Occipital lobe (tissue), 2 donors: ENCODE measurements around the gene LAMTOR2. TPM values are rescaled to one million over a fixed set of nuclear protein-coding genes. Genes with fewer than 3 reads are reported as not detected.
"Not testable (repeated sequence)": the region's sequence is repeated elsewhere in the genome, so short reads cannot be mapped to it uniquely, and the experiment has no call there.

Source experiments
- DNase-seq: peaks from one replicate; lab custom pipeline; 2025; lab: John Stamatoyannopoulos, UW
- total RNA-seq: library from RNA; depleted of rRNA; stranded (reverse); fragments of >200 nt; gene quantifications from one replicate; pipeline ENCODE4 v1.2.3, GENCODE V29; 2014

LAMTOR2 gene
- total RNA-seq, 1 donor from 2014 or later = 30.7 TPM

DNA sequence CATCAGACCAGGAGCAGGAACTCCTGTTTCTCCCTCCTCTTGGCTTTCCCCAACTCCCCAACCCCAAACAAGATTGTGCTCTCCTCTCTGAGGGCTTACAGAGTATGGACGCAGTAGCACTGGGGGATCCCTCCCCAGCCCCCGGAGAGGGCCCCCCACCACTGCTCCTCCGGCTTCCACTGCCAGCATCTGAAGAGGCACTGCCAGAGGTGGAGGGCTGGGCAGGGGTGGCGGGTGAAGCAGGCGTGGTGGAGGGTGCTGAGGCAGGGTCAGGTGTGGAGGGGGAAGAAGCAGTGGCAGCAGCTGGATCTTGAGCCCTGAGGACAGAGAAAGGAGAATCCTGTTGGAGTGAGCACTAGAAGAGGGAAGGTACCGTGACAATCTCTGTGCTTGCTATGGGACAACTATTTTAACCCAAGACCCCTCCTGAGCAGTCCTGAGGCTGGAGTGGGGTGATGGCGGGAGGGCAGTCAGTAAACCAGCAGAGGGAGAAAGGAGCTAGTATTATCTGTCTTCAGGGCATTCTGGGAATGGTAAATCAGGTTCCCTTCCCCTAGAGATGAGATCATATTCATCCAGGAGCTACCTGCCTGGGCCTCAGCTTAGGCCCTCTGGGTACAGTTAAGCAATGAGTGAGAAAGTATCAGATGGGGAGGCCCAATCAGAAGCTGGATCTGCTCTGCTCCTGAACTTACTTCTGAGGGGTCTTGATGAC is 3.4 kb upstream of the LAMTOR2 start:
- DNase-seq = no peak

DNA sequence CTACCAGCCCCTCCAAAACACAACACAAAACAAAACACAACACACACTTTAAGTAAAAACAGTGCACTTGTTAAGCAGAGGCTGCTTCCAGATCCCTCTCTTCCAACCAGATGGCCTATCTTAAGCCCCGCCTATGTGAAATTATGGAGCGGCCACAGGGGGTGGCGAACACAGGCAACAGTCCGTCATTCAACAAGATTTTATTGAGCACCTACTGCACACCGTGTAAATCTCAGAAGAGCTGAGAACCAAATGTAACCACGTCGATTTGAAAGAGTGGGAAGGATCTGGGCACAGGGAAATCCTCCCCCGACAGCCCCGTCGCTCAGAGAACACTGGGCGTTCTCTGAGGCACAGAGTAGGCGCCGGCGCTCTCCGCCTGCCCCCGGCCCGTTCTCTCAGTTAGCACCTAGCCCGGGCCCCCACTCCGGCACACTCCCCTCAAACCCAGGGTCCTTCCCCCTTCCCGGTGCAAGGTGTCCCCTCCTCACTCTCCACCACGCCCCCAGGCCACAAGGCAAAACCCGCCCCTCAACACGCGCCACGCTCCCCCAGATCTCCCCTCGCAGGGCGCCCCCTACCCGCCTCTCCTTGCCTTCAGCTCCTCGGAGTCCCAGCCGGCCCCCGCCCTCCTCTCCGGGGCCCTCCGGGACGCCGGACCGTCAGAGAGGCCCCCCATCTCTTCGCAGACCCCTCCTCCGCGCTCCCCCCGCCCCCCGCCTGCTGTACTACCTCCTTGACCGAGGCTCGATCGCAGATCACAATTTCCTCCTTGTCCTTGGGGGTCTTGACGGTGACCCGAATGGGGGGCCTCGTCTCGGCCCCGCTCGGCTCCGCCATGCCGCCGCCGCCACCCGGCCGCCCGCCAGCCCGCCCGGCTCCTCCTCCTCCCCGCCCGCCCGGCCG is 1.5 kb upstream of the LAMTOR2 start:
- DNase-seq = peak; percentile 51

DNA sequence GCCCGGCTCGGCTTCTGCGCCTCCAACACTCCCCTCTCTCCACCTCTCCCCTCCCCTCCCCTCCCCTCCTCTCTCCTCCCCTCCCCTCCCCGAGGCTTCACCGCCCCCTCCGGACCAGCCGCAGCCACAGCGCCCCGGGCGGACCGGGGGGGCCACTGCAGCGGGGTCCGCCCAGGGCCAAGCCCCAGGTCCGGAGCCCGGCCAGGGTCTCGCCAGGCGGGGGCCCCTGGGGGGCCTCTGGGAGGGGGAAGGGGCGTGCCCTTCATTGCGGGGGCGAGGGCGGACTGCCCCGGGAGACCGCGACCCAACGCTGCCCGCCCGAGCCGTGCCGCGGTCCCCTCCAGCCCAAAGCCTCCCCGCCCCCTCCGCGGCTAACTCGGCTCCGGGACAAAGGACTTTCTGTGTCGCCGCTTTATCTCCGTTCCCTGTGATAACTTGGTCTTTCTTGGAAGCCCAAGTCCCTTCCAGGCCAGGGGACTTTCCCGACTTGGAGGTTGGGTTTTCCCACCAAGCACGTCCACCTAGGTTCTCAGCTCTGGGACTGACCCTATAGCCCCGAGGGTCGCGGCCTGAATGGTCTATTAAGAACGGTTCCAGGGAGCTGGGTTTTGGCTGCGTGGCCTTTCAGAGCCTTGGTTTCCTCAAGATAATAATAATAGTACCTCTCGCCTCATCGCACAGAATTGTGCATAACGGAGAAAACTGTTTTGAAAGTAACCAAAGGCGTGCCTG is 648 bp upstream of the LAMTOR2 start, which contains the start of gene UBQLN4:
UBQLN4 (minus strand) TSS at position 31 of the 732 bp plus-strand sequence. CDS start 97 bp downstream, outside the sequence.
- peak; percentile 86 for DNase-seq

DNA sequence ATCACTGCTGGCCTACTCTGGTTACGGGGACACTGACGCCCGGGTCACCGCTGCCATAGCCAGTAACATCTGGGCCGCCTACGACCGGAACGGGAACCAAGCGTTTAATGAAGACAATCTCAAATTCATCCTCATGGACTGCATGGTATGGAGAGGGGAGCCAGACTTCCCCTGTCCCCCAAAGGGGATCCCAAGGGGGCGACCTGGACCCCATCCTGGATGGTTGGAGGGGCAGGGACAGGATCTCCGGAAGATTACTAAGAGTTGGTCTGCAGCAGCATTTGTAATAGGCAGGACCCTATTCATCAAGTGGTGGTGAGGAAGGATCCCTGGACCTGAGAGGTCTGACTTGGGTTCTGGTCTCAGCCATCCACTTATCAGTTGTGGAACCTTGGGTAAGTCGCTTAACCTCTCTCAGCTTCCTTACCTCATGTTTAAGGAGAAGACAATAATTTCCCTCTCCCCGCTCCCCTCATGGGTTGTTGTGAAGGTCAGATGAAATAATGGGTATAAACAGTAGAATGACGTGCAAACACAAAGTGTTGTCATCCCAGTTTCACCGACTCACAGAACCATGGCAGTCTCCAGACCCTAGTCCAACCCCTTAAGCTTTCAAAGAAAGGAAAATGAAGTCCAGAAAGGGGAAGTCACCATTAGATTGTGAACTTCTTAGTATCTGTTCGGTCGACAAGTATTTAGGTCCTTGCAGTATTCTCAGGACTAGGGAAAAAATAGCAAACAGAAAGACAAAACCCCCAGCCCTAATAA is 883 bp downstream of the LAMTOR2 start:
- no peak for DNase-seq

DNA sequence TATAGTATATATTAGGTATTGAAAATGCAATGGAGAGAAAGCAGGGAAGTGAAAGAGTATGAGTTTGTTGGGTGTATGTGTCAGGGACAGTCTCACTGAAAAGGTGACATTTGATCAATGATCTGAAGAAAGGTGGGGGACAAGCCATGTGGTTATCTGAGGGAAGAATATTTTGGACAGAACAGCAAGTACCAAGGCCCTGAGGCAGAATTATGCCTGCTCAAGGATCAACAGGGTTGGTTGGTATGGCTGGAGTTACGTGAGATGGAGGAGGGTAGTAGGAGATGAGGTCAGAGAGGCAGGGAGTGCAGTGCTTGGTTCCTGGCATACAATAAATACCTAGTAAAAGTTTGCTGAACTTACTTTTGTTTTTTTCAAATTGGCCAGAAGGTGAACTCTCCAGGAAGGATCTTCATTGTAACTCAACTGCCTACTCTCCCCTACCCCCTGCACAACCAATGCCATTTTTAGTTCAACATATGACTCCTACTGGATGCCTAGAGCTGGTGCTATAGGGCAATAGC is 1.8 kb downstream of the LAMTOR2 start:
- no peak for DNase-seq

DNA sequence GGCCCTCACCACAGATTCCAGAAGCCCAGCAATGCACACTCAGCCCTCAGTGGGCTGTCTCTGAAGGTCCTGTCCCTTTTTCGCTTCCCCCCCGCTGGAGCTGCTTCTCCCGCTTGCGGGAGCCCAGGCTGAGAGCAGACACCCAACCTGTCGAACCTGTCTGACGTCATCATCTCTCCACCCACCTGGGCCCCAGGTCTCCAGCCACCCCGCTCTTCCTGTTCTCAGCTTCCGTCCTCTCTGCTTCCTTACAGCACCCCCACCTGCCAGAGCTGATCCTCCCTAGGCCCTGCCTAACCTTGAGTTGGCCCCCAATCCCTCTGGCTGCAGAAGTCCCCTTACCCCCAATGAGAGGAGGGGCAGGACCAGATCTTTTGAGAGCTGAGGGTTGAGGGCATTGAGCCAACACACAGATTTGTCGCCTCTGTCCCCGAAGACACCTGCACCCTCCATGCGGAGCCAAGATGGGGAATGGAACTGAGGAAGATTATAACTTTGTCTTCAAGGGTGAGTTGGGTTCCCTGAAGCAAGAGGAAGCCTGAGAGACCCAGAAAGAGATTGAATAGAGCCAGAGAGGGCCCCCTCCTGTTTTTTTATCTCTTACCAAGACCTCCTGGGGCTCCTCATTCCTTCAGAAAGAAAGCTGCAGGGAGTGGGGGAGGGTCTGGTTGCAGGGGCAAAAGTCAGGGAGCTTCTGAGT is 6.5 kb downstream of the LAMTOR2 start, which contains the start of gene RAB25:
RAB25 (plus strand) TSS at position 224 of the 700 bp plus-strand sequence; CDS start at position 465, 241 bp downstream.
- DNase-seq = no peak

DNA sequence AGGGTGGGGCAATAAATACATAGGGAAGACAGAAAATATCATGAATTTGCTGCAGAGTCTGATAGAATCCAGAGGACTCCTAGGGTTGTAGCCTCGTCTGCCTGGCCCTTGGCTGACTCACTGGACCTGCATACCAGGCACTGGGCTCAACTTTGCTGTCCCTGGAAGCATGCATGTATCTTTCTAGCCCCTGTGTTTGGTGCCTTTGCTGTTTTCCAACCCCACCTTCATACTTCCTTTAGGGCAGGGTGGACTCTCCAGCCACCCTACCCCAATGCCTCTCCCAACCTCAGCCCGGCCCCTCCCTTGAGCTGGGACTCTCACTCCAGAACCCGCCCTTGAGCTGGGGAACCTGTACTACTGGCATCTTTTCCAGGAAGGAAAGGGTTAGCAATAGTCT is 7.6 kb downstream of the LAMTOR2 start:
- no peak for DNase-seq

DNA sequence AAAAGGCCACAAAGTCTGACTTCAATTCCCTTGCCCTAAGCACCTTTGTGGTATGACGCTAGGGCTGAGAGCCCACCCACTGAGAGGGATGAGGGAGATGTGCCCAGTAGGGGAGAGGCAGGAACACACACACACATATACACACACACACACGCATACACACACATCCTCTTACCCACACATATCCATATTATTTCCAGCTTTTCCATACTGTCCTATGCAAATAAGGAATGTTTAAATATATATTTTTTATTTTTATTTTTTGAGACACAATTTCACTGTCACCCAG is 9.4 kb downstream of the LAMTOR2 start:
- no peak for DNase-seq

DNA sequence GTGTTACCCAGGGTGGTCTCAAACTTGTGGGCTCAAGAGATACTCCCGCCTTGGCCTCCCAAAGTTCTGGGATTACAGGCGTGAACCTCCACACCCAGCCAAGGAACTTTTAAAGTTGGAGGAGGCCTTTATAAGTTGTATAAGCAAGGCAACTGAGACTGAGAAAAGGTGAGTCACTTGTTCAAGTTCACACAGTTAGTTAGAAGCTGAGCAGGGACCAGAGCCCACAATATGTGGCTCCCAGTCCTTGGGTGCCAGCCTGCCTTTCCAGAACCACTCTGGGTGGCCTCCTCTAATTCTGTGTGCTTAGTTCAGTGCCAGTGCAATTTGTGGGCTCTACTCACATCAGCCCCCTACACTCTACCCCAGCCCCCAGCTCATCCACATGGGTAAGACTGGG is 10.0 kb downstream of the LAMTOR2 start:
- no peak for DNase-seq

DNA sequence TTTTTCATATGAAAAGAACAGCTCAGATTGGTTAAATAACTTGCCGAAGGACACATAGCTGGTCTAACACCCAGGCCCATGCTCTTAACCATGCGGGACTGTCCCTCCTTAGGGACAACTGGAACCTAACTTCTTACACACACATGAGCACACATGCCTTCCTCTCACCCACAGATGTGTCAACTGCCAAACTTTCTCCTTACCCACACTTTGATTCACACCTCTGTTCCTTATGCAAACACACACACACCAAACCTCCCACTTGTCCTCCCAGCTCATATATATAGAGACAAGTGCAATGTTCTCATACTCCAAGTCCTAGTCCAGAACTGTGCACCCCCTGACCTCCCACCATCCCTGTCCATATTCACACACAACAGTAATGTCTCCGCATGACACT is 10.6 kb downstream of the LAMTOR2 start:
- peak; percentile 17 for DNase-seq

DNA sequence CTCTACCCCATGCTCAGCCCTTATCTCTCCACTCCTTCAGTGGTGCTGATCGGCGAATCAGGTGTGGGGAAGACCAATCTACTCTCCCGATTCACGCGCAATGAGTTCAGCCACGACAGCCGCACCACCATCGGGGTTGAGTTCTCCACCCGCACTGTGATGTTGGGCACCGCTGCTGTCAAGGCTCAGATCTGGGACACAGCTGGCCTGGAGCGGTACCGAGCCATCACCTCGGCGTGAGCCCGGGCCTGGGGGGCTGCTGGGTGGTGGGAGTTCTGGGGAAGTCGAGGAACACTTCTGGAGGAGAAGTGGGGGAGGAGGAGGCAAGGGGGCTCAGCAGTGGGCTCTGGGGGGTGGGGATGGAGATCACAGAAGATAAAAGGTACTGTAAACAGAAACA is 11.3 kb downstream of the LAMTOR2 start:
- DNase-seq = no peak

DNA sequence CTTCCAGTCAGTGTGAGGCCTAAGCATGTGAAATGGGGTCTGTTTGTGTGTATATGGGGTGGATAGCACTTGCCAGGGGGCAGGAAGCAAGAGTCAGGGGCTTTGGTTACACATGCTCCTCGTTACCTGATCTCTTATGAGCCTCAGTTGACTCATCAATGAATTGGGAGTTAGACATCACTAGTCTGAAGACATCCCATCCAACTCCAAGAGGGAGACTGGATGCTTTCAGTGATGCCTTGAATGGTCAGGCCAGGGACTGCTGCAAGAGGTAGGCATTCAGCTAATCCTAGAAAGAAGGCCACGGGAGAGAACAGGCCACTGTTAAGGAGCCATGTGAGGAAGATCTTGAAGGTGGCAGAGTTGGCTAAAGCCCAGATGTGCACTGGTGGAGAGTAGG is 12.7 kb downstream of the LAMTOR2 start:
- DNase-seq = no peak

DNA sequence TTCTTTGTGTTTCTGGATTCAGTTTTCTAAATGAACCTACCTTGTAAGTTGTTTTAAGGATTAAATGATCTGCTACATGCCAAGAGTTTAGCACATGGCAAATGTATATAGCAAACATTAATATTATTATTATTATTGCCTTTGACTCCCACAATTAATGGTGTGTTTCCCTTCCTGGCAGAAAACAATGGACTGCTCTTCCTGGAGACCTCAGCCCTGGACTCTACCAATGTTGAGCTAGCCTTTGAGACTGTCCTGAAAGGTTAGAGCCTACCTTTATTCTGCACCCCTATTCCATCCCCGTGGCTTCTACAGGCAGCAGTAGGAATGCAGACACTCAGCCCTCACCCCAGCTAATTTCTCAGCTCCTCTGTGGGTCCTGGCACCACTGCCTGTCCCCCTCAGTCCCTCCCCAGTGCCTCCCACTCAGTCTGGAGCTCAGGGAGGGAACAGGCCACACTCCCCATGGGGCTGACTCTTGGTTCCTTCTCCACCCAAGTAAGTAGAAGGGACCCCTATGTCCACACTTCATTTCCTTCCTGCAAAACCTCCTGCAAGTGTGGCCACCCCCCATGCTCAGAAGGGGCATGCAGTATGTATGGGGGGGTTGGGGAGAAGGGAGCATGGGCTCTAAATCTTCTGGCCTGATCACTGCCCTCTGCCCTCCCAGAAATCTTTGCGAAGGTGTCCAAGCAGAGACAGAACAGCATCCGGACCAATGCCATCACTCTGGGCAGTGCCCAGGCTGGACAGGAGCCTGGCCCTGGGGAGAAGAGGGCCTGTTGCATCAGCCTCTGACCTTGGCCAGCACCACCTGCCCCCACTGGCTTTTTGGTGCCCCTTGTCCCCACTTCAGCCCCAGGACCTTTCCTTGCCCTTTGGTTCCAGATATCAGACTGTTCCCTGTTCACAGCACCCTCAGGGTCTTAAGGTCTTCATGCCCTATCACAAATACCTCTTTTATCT is 15.2 kb downstream of the LAMTOR2 start:
- DNase-seq = no peak

DNA sequence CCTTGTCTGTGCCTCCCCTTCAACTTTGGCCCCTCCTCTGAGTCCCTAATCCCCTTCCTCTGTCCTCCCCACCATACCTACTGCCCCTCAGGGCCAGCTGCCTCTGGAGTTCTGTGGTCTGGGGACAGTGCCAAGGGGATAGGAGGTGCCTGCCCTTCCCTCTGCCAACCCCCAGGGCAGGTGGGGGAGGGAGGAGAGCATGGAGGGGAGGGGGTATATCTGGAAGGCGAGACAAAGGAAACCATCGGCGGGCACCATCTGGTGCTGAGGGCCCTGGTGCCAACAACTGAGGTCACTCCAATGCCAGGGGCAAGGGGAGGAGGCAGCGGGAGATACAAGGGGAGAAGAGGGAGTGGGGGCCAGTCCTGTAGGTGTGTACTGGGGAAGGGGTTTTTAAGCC is 16.0 kb downstream of the LAMTOR2 start:
- no peak for DNase-seq

DNA sequence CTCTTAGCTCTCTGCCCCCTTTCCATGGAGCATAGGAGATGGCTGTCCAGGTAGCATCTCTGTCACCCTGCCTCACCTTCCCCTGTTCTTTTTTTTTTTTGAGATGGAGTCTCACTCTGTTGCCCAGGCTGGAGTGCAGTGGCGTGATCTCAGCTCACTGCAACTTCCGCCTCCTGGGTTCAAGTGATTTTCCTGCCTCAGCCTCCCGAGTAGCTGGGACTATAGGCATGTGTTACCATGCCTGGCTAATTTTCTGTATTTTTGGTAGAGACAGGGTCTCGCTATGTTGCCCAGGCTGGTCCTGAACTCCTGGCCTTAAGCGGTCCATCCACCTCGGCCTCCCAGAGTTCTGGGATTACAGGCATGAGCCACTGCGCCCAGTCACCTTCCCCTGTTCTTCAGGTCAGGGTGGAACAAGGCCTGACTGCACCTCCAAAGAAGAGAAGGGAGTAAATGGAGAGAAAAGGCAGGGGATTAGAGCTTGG is 16.8 kb downstream of the LAMTOR2 start:
- DNase-seq = not testable (repeated sequence)

DNA sequence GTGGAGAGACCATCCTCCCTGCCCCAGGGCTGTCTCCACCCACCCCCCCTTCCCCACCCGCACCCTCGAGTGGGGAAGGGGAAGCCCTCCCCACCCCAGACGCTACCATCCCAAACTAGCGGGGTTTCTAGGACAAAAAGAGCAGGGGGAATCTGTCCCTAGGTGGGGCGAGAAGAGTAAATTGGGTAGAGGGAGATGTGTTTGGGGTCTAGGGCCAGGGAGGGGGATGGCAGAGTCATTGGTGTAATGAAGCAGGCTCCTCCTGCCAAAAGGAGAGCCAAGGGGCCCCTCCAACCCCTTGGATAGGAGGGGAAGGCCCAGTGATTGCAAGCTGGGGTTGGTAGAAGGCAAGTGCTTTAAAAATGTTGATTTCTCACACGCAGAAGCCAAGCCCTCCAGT is 17.7 kb downstream of the LAMTOR2 start:
- no peak for DNase-seq

DNA sequence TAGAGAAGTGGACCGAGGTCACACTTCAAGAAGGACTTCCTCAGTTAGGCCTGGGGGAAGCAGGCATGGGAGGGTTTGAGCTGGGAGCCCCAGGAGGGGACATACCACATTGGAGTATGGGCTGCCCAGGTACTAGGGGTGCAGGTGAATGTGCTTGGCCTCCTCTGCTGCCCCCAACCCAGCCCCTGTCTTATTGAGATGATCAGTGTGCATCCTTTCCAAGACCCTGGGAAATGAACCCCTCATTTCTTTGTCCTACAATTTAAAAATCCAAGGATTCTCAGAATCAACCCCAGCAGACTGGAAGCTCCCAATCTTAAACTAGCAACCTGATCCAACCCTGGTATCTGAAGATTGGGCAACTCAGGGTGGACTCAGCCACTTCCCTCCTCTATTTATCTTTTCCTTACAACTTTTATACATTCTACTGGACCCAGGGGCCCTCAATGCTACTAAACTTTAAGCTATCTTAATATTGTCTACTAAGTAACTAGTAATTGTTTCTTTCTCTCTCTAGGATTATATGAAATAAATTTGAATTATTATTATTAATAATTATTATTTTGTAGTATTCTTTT is 18.6 kb downstream of the LAMTOR2 start:
- DNase-seq = no peak

DNA sequence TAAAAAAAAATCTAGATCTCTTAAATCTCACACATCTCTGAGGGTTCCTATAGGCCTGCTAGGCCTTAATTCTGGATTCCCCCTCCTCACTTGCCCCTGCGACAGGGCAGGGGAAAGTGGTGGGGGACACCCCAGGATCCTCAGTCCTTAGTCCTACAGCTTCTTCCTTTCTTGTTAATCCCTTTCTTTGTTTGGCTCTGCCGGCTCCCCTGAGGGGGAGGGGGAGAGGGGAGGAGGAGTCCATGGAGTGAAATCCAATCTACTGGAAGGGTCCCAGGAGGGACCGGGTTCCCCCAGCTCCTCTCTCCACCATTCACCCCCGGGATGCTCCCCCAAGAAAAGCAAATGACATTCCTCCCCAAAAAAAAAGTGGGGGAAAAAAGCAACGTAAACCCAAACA is 19.2 kb downstream of the LAMTOR2 start:
- no peak for DNase-seq

DNA sequence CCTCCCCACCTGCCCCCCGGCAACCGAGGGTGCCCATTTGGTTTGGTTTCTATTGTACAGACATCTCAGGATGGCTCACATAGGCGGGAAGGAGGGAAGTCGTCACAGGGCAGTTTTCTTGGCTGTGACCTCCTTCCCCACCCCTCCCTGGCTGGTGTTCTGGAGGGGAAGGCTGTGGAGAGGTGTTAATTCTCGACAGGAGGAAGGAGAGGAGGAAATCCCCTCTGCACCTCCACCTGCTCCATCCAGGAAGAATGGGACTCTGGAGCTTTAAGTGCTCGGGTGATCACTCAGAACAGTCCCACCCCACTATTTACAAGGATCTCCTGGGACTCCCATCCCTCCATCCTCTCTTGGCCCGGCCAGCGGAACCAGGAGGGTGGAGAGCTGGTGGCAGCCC is 20.1 kb downstream of the LAMTOR2 start:
- DNase-seq = no peak
